Lower lobe of right lung (tissue), 2 donors: ENCODE results near the gene ANKEF1. TPM values are rescaled to one million over a fixed set of nuclear protein-coding genes. Genes with fewer than 3 reads are reported as not detected.

Source experiments
- ATAC-seq, 2 donors: fragments of 200-7000 bp; cut with Tn5 transposase; one replicate each; pipeline ENCODE4 v1.9.1; 2020 to 2022; ENCODE audit warnings: mild to moderate bottlenecking in 2 of 2, moderate library complexity in 2 of 2
- DNase-seq: peaks from one replicate; pipeline ENCODE4 v3.0.0-alpha.2; 2020
- H3K27ac ChIP-seq: fragments of 200-600 bp; one replicate; pipeline ENCODE4 v1.8.0; 2022
- H3K27me3 ChIP-seq: fragments of 200-600 bp; one replicate; pipeline ENCODE4 v1.8.0; 2022; ENCODE audit warnings: low read depth
- H3K36me3 ChIP-seq: fragments of 200-600 bp; one replicate; pipeline ENCODE4 v1.8.0; 2022; ENCODE audit warnings: mild to moderate bottlenecking
- H3K4me1 ChIP-seq: fragments of 200-600 bp; one replicate; pipeline ENCODE4 v1.8.0; 2022
- H3K4me3 ChIP-seq: fragments of 200-600 bp; one replicate; pipeline ENCODE4 v1.8.0; 2022; ENCODE audit warnings: mild to moderate bottlenecking
- H3K9me3 ChIP-seq: fragments of 200-600 bp; one replicate; pipeline ENCODE4 v1.8.0; 2022
- intact Hi-C: fragments of 100-400 bp; cut with DNase I; formaldehyde crosslinking; loops from one replicate; pipeline ENCODE4 v1.11.0; 2022
- total RNA-seq: library from RNA; stranded (reverse); fragmentation: NEBNext Ultra II Directional; extraction: Animal tissue kit (Norgen Biotek cat#: 25700); gene quantifications from one replicate; pipeline ENCODE4 v1.2.1, GENCODE V29; 2021
- TF ChIP-seq, protein P1 (sequence below): fragments of 200-600 bp; IDR thresholded peaks from one replicate; pipeline ENCODE4 v1.8.0; 2022; ENCODE audit warnings: antibody characterized with exemption, mild to moderate bottlenecking
- donor health status: DM: no; HTN: yes; CAD: no; lungs with severe emphysema.

ANKEF1 gene
- total RNA-seq, 1 donor from 2014 or later: 3.8 TPM

DNA sequence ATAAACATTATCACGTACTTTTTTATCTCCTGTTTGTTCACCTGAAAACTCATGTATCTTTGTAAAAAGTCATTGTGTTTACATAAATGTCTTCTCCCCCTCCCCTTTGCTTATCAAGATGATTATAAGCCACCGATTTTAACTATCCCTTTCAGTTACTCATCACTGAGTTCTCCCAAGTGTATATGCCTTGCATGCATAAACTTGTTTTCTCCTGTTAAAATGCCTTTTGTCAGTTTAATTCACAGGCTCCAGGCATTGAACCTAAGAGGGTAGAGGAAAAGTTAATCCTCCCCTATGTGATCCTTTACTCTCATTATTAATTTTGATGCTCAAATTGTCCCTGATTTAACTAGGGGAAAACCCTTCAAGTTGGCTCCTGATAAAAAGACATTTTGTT lies 24.2 kb downstream of the ANKEF1 start:
- no peak overlapping the region for H3K4me3 ChIP-seq
- H3K27ac ChIP-seq: no peak overlapping the region
- intact Hi-C loops: no loop called here
- H3K4me1 ChIP-seq: no peaks in the 10 kb centered on the region
- ATAC-seq (no peak), DNase-seq (no peak)
- TF ChIP-seq, protein P1, sequence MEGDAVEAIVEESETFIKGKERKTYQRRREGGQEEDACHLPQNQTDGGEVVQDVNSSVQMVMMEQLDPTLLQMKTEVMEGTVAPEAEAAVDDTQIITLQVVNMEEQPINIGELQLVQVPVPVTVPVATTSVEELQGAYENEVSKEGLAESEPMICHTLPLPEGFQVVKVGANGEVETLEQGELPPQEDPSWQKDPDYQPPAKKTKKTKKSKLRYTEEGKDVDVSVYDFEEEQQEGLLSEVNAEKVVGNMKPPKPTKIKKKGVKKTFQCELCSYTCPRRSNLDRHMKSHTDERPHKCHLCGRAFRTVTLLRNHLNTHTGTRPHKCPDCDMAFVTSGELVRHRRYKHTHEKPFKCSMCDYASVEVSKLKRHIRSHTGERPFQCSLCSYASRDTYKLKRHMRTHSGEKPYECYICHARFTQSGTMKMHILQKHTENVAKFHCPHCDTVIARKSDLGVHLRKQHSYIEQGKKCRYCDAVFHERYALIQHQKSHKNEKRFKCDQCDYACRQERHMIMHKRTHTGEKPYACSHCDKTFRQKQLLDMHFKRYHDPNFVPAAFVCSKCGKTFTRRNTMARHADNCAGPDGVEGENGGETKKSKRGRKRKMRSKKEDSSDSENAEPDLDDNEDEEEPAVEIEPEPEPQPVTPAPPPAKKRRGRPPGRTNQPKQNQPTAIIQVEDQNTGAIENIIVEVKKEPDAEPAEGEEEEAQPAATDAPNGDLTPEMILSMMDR: no peak
- no peaks in the 10 kb centered on the region for H3K9me3 ChIP-seq
- H3K36me3 ChIP-seq: no peaks in the 10 kb centered on the region
- H3K27me3 ChIP-seq: no peaks in the 10 kb centered on the region

- Histone ChIP-seq H3K27me3 (no peaks in the 10 kb centered on the region), H3K4me3 (no peak overlapping the region), H3K4me1 (no peaks in the 10 kb centered on the region), H3K27ac (no peak overlapping the region), H3K9me3 (no peaks in the 10 kb centered on the region), H3K36me3 (no peaks in the 10 kb centered on the region)
- ATAC-seq (no peak), DNase-seq (no peak)
- TF ChIP-seq, protein P1: no peak
- intact Hi-C loops: no loop called here
Measured at GRCh38 chr20:10060226-10060625, 25.4 kb downstream of the ANKEF1 start.

DNA sequence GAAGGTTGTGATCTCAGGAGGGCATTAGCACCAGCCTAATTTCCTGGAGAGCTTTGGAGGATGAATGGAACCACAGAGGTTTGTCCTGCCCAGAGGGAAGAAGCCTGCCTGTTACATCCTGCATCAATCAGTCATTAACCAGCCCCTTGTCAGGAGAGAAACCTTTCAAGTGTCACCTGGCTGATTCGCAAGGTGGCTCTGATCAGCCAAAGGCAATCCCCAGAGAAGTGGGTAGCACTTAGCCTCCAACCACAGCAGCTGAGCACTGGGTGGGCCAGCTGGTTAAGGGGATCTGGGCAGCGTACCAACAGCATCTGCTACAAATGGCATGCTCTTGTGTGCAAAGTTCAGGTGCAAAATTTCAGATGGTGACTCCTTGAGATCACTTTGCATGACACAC lies 26.9 kb downstream of the ANKEF1 start:
- Histone ChIP-seq H3K27ac (no peak overlapping the region), H3K4me3 (no peak overlapping the region), H3K4me1 (no peaks in the 10 kb centered on the region), H3K27me3 (no peaks in the 10 kb centered on the region), H3K9me3 (no peaks in the 10 kb centered on the region), H3K36me3 (no peaks in the 10 kb centered on the region)
- intact Hi-C loops: no loop called here
- no peak for ATAC-seq
- no peak for DNase-seq
- TF ChIP-seq, protein P1: no peak

GRCh38 chr20:10063482-10063881 lies 28.7 kb downstream of the ANKEF1 start:
- no peaks in the 10 kb centered on the region for H3K27me3 ChIP-seq
- ATAC-seq: peak in 1 of 2 donors; percentile 50
- H3K36me3 ChIP-seq: no peaks in the 10 kb centered on the region
- no peak for DNase-seq
- H3K4me1 ChIP-seq: no peaks in the 10 kb centered on the region
- TF ChIP-seq, protein P1: no peak
- no peak overlapping the region for H3K27ac ChIP-seq
- no peaks in the 10 kb centered on the region for H3K9me3 ChIP-seq
- no peak overlapping the region for H3K4me3 ChIP-seq
- intact Hi-C loops: no loop called here

- TF ChIP-seq, protein P1: no peak
- intact Hi-C loops: no loop called here
- H3K4me3 ChIP-seq: no peak overlapping the region
- H3K4me1 ChIP-seq: no peaks in the 10 kb centered on the region
- no peaks in the 10 kb centered on the region for H3K27me3 ChIP-seq
- DNase-seq (no peak), ATAC-seq (no peak)
- no peaks in the 10 kb centered on the region for H3K36me3 ChIP-seq
- H3K27ac ChIP-seq: no peak overlapping the region
- no peaks in the 10 kb centered on the region for H3K9me3 ChIP-seq
Measured at GRCh38 chr20:10064611-10065010, 29.8 kb downstream of the ANKEF1 start.
